Fibroblast of lung (primary cell): ENCODE measurements around the gene ZMYND19. TPM values are rescaled to one million over a fixed set of nuclear protein-coding genes. Genes with fewer than 3 reads are reported as not detected.

Experiments used
- DNase-seq, 2 donors: peaks; one replicate each; pipeline versions ENCODE4 v3.0.0 to v3.0.0-alpha.2; 2010; ENCODE audit warnings: low read depth in 2 of 2
- H2AFZ ChIP-seq: 2 replicates; pipeline ENCODE4 v1.5.1; 2012; ENCODE audit warnings: low read length, control low read depth, inconsistent platforms
- H3K27ac ChIP-seq: 2 replicates; pipeline ENCODE4 v1.5.1; 2011; ENCODE audit warnings: low read length, control low read depth; ENCODE audit not compliant: insufficient read depth
- H3K27me3 ChIP-seq: 2 replicates; pipeline ENCODE4 v1.5.1; 2011; ENCODE audit warnings: mild to moderate bottlenecking, low read length; ENCODE audit not compliant: control insufficient read depth, insufficient read depth
- H3K36me3 ChIP-seq: 2 replicates; pipeline ENCODE4 v1.5.1; 2011; ENCODE audit warnings: low read length; ENCODE audit not compliant: control insufficient read depth, insufficient read depth
- H3K4me1 ChIP-seq: 2 replicates; pipeline ENCODE4 v1.5.1; 2011; ENCODE audit warnings: low read length; ENCODE audit not compliant: control insufficient read depth, insufficient read depth; ENCODE audit errors: extremely low read depth
- H3K4me2 ChIP-seq: 2 replicates; pipeline ENCODE4 v1.5.1; 2011; ENCODE audit warnings: low read length, control low read depth; ENCODE audit not compliant: insufficient read depth; ENCODE audit errors: extremely low read depth
- H3K4me3 ChIP-seq, 4 experiments: fragments of 200-600 bp in 1 of 4; sonication (generic) in 1 of 4; replicated peaks in 1 of 4; 2 replicates each; pipeline ENCODE4 v1.5.1; 2011 to 2016; ENCODE audit warnings: low read length in 4 of 4, low read depth in 3 of 4, mild to moderate bottlenecking in 3 of 4, control low read depth in 2 of 4, inconsistent platforms in 1 of 4, mixed read lengths in 1 of 4; ENCODE audit not compliant: insufficient read depth in 1 of 4; ENCODE audit errors: control extremely low read depth in 1 of 4
- H3K79me2 ChIP-seq: 2 replicates; pipeline ENCODE4 v1.5.1; 2012; ENCODE audit warnings: mild to moderate bottlenecking, low read length, inconsistent platforms; ENCODE audit not compliant: control insufficient read depth, insufficient read depth
- H3K9ac ChIP-seq: 2 replicates; pipeline ENCODE4 v1.5.1; 2011; ENCODE audit warnings: mild to moderate bottlenecking, low read length, control low read depth; ENCODE audit not compliant: insufficient read depth
- H3K9me3 ChIP-seq: 2 replicates; pipeline ENCODE4 v1.5.1; 2012; ENCODE audit warnings: low read depth, low read length; ENCODE audit not compliant: control insufficient read depth, insufficient read depth
- H4K20me1 ChIP-seq: 2 replicates; pipeline ENCODE4 v1.5.1; 2011; ENCODE audit warnings: low read length; ENCODE audit not compliant: control insufficient read depth, insufficient read depth; ENCODE audit errors: extremely low read depth
- CTCF ChIP-seq, 2 donors: IDR thresholded peaks in 1 of 2; conservative IDR thresholded peaks in 1 of 2; 1 replicate in 1 of 2; 2 replicates in 1 of 2; pipeline ENCODE4 v1.5.1; 2011 to 2012; ENCODE audit warnings: low read length in 2 of 2, control low read depth in 1 of 2, inconsistent platforms in 1 of 2, low read depth in 1 of 2, mild to moderate bottlenecking in 1 of 2
- EZH2 ChIP-seq: IDR thresholded peaks from 2 replicates; pipeline ENCODE4 v1.5.1; 2012; ENCODE audit warnings: low read length, control low read depth, mild to moderate bottlenecking; ENCODE audit errors: missing control alignments
- polyA plus RNA-seq, 2 donors: library from polyadenylated mRNA; depleted of rRNA in 1 of 2; stranded (reverse) in 1 of 2; unstranded in 1 of 2; fragments of >200 nt; gene quantifications; 2 replicates each; pipeline ENCODE4 v1.2.1, GENCODE V29; 2011 to 2012; ENCODE audit warnings: missing spikeins in 1 of 2
- total RNA-seq: library from RNA; depleted of rRNA; stranded (reverse); fragments of >200 nt; gene quantifications from 2 replicates; pipeline ENCODE4 v1.2.1, GENCODE V29; 2014

ZMYND19 gene
- total and polyA plus RNA-seq, 2 donors (not counting 1 experiment from before 2014, with no cell fraction given): 11.2 to 12.7 TPM

GRCh38 chr9:137611623-137612609 is 21.6 kb upstream of the ZMYND19 start:
- peak; percentile 67 to 84 for DNase-seq
- Histone ChIP-seq H3K79me2 (peaks cover 6% of the 10 kb centered on the region), H3K9me3 (no peaks in the 10 kb centered on the region), H3K27ac (peak overlapping the region; percentile 77), H3K4me3 (no peak overlapping the region), H3K36me3 (peaks cover 20% of the 10 kb centered on the region), H4K20me1 (no peaks in the 10 kb centered on the region), H3K4me2 (peak overlapping the region; percentile 66), H3K27me3 (no peaks in the 10 kb centered on the region), H2AFZ (no peak overlapping the region), H3K4me1 (peaks cover 10% of the 10 kb centered on the region), H3K9ac (no peak overlapping the region)
- TF ChIP-seq CTCF (conservative IDR thresholded peaks at IDR 0.05 in 1 of 2, IDR thresholded peaks at IDR 0.05 in 1 of 2; ENCODE audit: low read depth in 1 of 2, low read length in 2 of 2): no peak
- no peak for TF ChIP-seq EZH2

- Histone ChIP-seq H3K9ac (no peak overlapping the region), H3K27ac (no peak overlapping the region), H4K20me1 (no peaks in the 10 kb centered on the region), H3K4me2 (no peak overlapping the region), H3K9me3 (no peaks in the 10 kb centered on the region), H3K4me1 (peaks cover 17% of the 10 kb centered on the region), H3K79me2 (peaks cover 2% of the 10 kb centered on the region), H3K36me3 (peaks cover 20% of the 10 kb centered on the region), H3K4me3 (no peak overlapping the region), H2AFZ (no peak overlapping the region), H3K27me3 (no peaks in the 10 kb centered on the region)
- DNase-seq: no peak
- TF ChIP-seq EZH2: no peak
- no peak for TF ChIP-seq CTCF (conservative IDR thresholded peaks at IDR 0.05 in 1 of 2, IDR thresholded peaks at IDR 0.05 in 1 of 2; ENCODE audit: low read depth in 1 of 2, low read length in 2 of 2)
Observed at GRCh38 chr9:137610944-137611343, 20.6 kb upstream of the ZMYND19 start.

GRCh38 chr9:137607141-137607857 is 17.0 kb upstream of the ZMYND19 start:
- H4K20me1 ChIP-seq: no peaks in the 10 kb centered on the region
- H3K79me2 ChIP-seq: peaks cover 2% of the 10 kb centered on the region
- peaks cover 4% of the 10 kb centered on the region for H3K27me3 ChIP-seq
- no peak overlapping the region for H2AFZ ChIP-seq
- no peak overlapping the region for H3K27ac ChIP-seq
- TF ChIP-seq CTCF (conservative IDR thresholded peaks at IDR 0.05 in 1 of 2, IDR thresholded peaks at IDR 0.05 in 1 of 2; ENCODE audit: low read depth in 1 of 2, low read length in 2 of 2) (no peak), EZH2 (no peak)
- peaks cover 12% of the 10 kb centered on the region for H3K4me1 ChIP-seq
- H3K4me2 ChIP-seq: peak overlapping the region; percentile 93
- H3K36me3 ChIP-seq: no peaks in the 10 kb centered on the region
- DNase-seq: peak in 1 of 2 donors; percentile 17
- peak overlapping the region in 3 of 4 experiments; percentile 23 to 75 (median 68) for H3K4me3 ChIP-seq
- no peak overlapping the region for H3K9ac ChIP-seq
- H3K9me3 ChIP-seq: no peaks in the 10 kb centered on the region
